ENCODE measurements around the gene FOXD2. TPM values are rescaled to one million over a fixed set of nuclear protein-coding genes. Genes with fewer than 3 reads are reported as not detected.

Gene FOXD2
- total RNA-seq: under 1 TPM; 0.11 to 0.18 TPM

DNA sequence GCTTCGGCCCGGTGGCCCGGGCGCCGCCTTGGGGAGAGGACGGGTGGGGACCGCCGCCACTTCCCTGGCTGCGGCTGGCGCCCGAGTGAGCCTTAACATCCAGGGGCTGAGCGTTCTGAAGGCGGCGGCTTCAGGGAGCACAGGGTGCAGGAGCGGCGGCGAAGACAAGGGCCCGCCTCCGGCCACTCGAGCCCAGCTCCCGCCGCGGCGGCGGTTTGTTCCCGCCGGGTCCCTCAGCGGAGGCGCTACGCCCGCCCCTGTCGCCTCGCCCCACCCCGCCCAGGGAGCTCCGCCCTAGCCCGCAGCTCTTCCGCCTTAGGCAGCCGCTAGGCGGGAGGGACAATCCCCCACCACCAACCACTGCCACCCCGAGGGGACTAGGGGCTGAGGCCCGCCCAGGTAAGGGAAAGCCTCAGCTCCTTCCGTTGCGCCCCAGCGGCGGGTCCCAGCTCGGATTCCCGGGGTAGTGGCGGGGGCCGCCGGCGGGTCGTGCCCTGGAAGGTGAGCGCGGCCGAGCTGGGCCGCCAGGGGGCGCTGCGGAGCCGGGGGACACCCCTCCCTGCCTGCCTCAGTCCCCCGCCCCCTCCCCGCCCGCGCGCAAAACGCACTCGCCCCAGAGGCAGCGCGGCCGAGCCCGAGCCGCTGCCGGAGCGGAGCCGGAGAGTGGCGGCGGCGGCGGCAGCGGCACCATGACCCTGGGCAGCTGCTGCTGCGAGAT is at the start of gene FOXD2:
Gene FOXD2, plus strand, starts transcription at position 598 of the 718 bp plus-strand sequence. Its CDS starts 92 bp downstream, at position 690.
- DNase-seq (peak; percentile 94), ATAC-seq (peak; percentile 93)
- ChIA-PET CTCF (interaction anchor here (0.7 to 6.5 kb wide), 45 partner anchors 8 to 301 kb away, joined by 3 to 125 read pairs (median 4); partner anchors contain the start of genes CMPK1, PDZK1IP1 and STIL), POLR2A (interaction anchor here (0.7 to 1.1 kb wide), 4 partner anchors 17 to 273 kb away, joined by 3 to 4 read pairs (median 3); no protein-coding TSS in a partner anchor)
- Mint-ChIP-seq H3K9me3 (no peaks in the 10 kb centered on the region), H3K36me3 (ENCODE audit: low read depth) (peaks cover 22% of the 10 kb centered on the region), H3K27me3 (peaks cover 32% of the 10 kb centered on the region), H3K4me3 (peak within 1 kb of the TSS; percentile 89), H3K4me1 (ENCODE audit: low read depth) (peaks cover 27% of the 10 kb centered on the region), H3K27ac (peak within 1 kb of the TSS; percentile 76)
- TF ChIP-seq, protein P1, sequence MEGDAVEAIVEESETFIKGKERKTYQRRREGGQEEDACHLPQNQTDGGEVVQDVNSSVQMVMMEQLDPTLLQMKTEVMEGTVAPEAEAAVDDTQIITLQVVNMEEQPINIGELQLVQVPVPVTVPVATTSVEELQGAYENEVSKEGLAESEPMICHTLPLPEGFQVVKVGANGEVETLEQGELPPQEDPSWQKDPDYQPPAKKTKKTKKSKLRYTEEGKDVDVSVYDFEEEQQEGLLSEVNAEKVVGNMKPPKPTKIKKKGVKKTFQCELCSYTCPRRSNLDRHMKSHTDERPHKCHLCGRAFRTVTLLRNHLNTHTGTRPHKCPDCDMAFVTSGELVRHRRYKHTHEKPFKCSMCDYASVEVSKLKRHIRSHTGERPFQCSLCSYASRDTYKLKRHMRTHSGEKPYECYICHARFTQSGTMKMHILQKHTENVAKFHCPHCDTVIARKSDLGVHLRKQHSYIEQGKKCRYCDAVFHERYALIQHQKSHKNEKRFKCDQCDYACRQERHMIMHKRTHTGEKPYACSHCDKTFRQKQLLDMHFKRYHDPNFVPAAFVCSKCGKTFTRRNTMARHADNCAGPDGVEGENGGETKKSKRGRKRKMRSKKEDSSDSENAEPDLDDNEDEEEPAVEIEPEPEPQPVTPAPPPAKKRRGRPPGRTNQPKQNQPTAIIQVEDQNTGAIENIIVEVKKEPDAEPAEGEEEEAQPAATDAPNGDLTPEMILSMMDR (IDR thresholded peaks at IDR 0.05): peak; percentile 98
- intact Hi-C loops (cut with micrococcal nuclease): loop anchor here (2.0 kb wide), 1 partner anchor 273 kb away; no protein-coding TSS in a partner anchor

DNA sequence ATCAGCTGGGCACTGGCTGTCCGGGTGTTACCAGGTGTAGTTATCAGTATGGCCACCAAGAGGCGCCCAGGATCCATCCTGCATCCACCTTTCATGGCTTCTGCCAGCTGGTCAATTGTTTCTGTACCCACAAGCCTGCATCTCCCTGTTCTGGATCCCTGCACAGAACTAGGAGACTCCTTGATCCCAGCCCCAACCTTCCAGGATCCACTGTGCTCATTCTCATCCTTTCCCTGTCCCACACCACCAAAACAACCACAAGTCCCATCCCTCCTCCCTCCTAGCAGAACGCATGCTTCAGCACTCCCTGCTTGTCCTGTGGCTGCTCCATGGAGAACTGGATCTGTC is 49.0 kb upstream of the FOXD2 start:
- Mint-ChIP-seq H3K27me3 (no peaks in the 10 kb centered on the region), H3K4me1 (ENCODE audit: low read depth) (no peaks in the 10 kb centered on the region), H3K9me3 (no peaks in the 10 kb centered on the region), H3K36me3 (ENCODE audit: low read depth) (no peaks in the 10 kb centered on the region), H3K27ac (no peak overlapping the region), H3K4me3 (no peak overlapping the region)
- ATAC-seq (peak; percentile 89), DNase-seq (peak; percentile 73)
- CTCF ChIA-PET: interaction anchor here (0.7 to 4.4 kb wide), 25 partner anchors 8 to 367 kb away, joined by 3 to 29 read pairs (median 6); partner anchors contain the start of gene FOXD2
- intact Hi-C loops (cut with micrococcal nuclease): no loop called here
- TF ChIP-seq, protein P1 (IDR thresholded peaks at IDR 0.05): peak; percentile 65
- POLR2A ChIA-PET: no interaction called here

DNA sequence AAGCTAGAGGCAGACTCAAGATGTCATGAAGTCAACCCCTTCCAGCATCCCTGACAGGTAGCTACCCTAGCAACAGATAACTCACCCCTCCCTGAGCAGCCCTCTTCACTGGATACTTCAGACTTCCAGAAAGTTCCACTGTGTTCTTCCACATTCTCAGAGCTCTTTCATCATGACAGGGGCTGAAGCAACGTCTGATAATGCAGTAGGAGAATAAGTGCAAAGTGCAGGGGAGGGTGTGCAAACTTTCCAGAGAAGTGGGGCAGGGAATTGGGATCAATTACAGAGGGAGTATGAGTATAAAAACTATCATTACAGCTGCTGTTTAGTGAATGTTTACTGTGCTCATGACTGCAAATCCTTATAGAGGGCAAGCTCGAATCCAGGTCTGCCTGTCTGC is 48.1 kb upstream of the FOXD2 start:
- intact Hi-C loops (cut with micrococcal nuclease): no loop called here

GRCh38 chr1:47390843-47391242 is 47.0 kb upstream of the FOXD2 start:
- no peak overlapping the region for H3K4me3 Mint-ChIP-seq
- TF ChIP-seq, protein P1 (IDR thresholded peaks at IDR 0.05): no peak
- CTCF ChIA-PET: interaction anchor here (0.7 to 4.4 kb wide), 6 partner anchors 8 to 335 kb away, joined by 3 to 29 read pairs (median 9); partner anchors contain the start of gene FOXD2
- H3K27me3 Mint-ChIP-seq: peaks cover 6% of the 10 kb centered on the region
- ATAC-seq (no peak), DNase-seq (no peak)
- H3K27ac Mint-ChIP-seq: no peak overlapping the region
- POLR2A ChIA-PET: no interaction called here
- H3K36me3 Mint-ChIP-seq (ENCODE audit: low read depth): no peaks in the 10 kb centered on the region
- no peaks in the 10 kb centered on the region for H3K9me3 Mint-ChIP-seq
- H3K4me1 Mint-ChIP-seq (ENCODE audit: low read depth): no peaks in the 10 kb centered on the region
- intact Hi-C loops (cut with micrococcal nuclease): no loop called here

More for the DNA sequence above, 48.1 kb upstream of the FOXD2 start:
- Mint-ChIP-seq H3K36me3 (ENCODE audit: low read depth) (no peaks in the 10 kb centered on the region), H3K4me3 (no peak overlapping the region), H3K27ac (no peak overlapping the region), H3K27me3 (peaks cover 2% of the 10 kb centered on the region), H3K9me3 (no peaks in the 10 kb centered on the region), H3K4me1 (ENCODE audit: low read depth) (no peaks in the 10 kb centered on the region)
- no peak for DNase-seq
- CTCF ChIA-PET: interaction anchor here (0.9 to 4.4 kb wide), 14 partner anchors 9 to 338 kb away, joined by 3 to 29 read pairs (median 8); partner anchors contain the start of gene FOXD2
- POLR2A ChIA-PET: no interaction called here
- TF ChIP-seq, protein P1 (IDR thresholded peaks at IDR 0.05): no peak
- no peak for ATAC-seq

- Mint-ChIP-seq H3K27ac (no peak overlapping the region), H3K27me3 (peaks cover 11% of the 10 kb centered on the region), H3K4me3 (no peak overlapping the region), H3K9me3 (no peaks in the 10 kb centered on the region), H3K4me1 (ENCODE audit: low read depth) (no peaks in the 10 kb centered on the region), H3K36me3 (ENCODE audit: low read depth) (no peaks in the 10 kb centered on the region)
- no peak for ATAC-seq
- ChIA-PET POLR2A (interaction anchor here (1.0 kb wide), 1 partner anchor 214 kb away, joined by 3 read pairs; no protein-coding TSS in a partner anchor), CTCF (no interaction called here)
- intact Hi-C loops (cut with micrococcal nuclease): no loop called here
- TF ChIP-seq, protein P1 (IDR thresholded peaks at IDR 0.05): no peak
- DNase-seq: no peak
Measured at GRCh38 chr1:47393141-47393540, 44.7 kb upstream of the FOXD2 start.
